ENCODE results near the gene ANKRD60.

GRCh38 chr20:58188527-58188926, 39.9 kb downstream of the ANKRD60 start:
- TF ChIP-seq, protein P1, sequence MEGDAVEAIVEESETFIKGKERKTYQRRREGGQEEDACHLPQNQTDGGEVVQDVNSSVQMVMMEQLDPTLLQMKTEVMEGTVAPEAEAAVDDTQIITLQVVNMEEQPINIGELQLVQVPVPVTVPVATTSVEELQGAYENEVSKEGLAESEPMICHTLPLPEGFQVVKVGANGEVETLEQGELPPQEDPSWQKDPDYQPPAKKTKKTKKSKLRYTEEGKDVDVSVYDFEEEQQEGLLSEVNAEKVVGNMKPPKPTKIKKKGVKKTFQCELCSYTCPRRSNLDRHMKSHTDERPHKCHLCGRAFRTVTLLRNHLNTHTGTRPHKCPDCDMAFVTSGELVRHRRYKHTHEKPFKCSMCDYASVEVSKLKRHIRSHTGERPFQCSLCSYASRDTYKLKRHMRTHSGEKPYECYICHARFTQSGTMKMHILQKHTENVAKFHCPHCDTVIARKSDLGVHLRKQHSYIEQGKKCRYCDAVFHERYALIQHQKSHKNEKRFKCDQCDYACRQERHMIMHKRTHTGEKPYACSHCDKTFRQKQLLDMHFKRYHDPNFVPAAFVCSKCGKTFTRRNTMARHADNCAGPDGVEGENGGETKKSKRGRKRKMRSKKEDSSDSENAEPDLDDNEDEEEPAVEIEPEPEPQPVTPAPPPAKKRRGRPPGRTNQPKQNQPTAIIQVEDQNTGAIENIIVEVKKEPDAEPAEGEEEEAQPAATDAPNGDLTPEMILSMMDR (IDR thresholded peaks at IDR 0.05): no peak
- no peak for TF ChIP-seq POLR2A (IDR thresholded peaks at IDR 0.05)

All from lower leg skin (tissue), 3 donors.